ENCODE data around the gene COX6A1. TPM values are rescaled to one million over a fixed set of nuclear protein-coding genes. Genes with fewer than 3 reads are reported as not detected.

COX6A1 gene
- total and polyA plus RNA-seq, 2 donors (not counting 3 experiments of a cell fraction or from before 2014, with no cell fraction given) = 299 to 1,327 TPM

DNA sequence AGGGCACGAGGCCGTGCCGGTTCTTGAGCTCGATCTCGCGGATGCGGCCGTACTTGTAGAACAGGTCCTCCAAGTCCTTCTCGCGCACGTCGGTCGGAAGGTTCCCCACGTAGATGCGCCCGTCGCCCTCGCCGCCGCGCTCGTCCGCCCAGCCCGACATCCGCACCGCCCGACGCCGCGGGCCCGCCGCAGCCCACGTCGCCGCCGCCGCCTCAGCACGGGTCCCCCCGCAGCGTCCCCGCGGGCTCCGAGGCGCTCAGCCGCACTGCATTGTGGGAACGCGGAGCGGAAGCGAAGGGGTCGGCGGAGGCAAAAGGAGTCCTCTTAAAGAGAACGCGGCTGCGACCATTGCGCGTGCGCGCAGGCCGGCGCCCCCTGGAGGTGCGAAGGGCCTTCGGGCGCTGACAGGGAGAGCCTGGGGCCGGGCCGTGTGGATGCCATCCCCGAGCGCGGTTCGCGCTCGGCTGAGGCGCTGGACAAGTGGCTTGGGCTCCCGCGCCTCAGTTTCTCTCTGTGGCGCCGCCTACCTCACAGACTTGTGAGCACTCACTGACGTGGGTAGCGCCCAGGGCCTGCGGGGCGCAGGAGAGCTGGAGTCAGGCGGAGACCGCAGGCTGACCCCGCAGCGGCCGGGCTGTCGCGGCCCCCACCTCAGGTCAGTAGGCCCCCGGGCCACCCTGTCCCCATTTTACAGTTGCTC lies 31.7 kb downstream of the COX6A1 start, which contains the start of gene SRSF9:
TSS of gene SRSF9 (minus strand) at position 299 of the 700 bp plus-strand sequence. CDS start at position 160, 139 bp downstream.
- H3K4me3 ChIP-seq (replicated peaks in 1 of 3; ENCODE audit: insufficient read depth in 1 of 3, low read depth in 1 of 3, low read length in 3 of 3) = peak within 1 kb of the TSS; percentile 54 to 90 (median 78)
- ChIA-PET POLR2A (interaction anchor here (0.6 to 2.8 kb wide), 3 partner anchors 11 to 112 kb away, joined by 4 to 24 read pairs (median 5); partner anchors contain the start of genes DYNLL1 and POP5), CTCF (interaction anchor here (1.0 to 3.9 kb wide), 3 partner anchors 21 to 27 kb away, joined by 3 to 29 read pairs (median 5); partner anchors contain the start of gene DYNLL1)
- H3K36me3 ChIP-seq (ENCODE audit: control insufficient read depth in 2 of 2, extremely low read depth in 1 of 2, insufficient read depth in 2 of 2, low read length in 2 of 2) = peaks cover 7% of the 10 kb centered on the region in 2 experiments
- peak within 1 kb of the TSS; percentile 68 for H2AFZ ChIP-seq (ENCODE audit: low read depth, low read length)
- DNase-seq (ENCODE audit: low read depth, low spot score) (peak; percentile 96), FAIRE-seq (peak; percentile 93)
- peaks cover 49% of the 10 kb centered on the region for H3K79me2 ChIP-seq (ENCODE audit: control insufficient read depth, insufficient read depth, low read length)
- dilution Hi-C loops (cut with MboI; ENCODE audit: extremely low pct_ligation_motif_present, low sequenced_read_pairs) (no loop called here), intact Hi-C loops (cut with micrococcal nuclease) (loop anchor here (1.0 to 2.0 kb wide), 2 partner anchors 26 to 59 kb away; partner anchors contain the start of gene COQ5)
- peaks cover 5% of the 10 kb centered on the region for H3K4me1 ChIP-seq (ENCODE audit: control insufficient read depth, extremely low read depth, insufficient read depth, low read length)
- H3K9me1 ChIP-seq (replicated peaks; ENCODE audit: control insufficient read depth, extremely low read depth, insufficient read depth, low read length) = no peaks in the 10 kb centered on the region
- peak within 1 kb of the TSS; percentile 46 for H3K4me2 ChIP-seq (ENCODE audit: insufficient read depth, low read length)
- no peaks in the 10 kb centered on the region for H3K27me3 ChIP-seq (ENCODE audit: control insufficient read depth in 2 of 2, insufficient read depth in 2 of 2, low read length in 2 of 2)
- peak within 1 kb of the TSS; percentile 68 for H3K27ac ChIP-seq (ENCODE audit: insufficient read depth, low read depth, low read length)
- no peaks in the 10 kb centered on the region for H3K9me3 ChIP-seq (replicated peaks; ENCODE audit: control insufficient read depth, insufficient read depth, low read length)
- no peak for TF ChIP-seq GATA2 (IDR thresholded peaks at IDR 0.05; ENCODE audit: insufficient read depth, insufficient read length, low read depth, low read length)
- TF ChIP-seq MYC (IDR thresholded peaks at IDR 0.05; ENCODE audit: low read depth, low read length) = no peak
- TF ChIP-seq, protein P1, sequence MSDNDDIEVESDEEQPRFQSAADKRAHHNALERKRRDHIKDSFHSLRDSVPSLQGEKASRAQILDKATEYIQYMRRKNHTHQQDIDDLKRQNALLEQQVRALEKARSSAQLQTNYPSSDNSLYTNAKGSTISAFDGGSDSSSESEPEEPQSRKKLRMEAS (IDR thresholded peaks at IDR 0.05; ENCODE audit: insufficient read depth, insufficient read length) = peak; percentile 11
- peak; percentile 81 for TF ChIP-seq POLR2AphosphoS5 (IDR thresholded peaks at IDR 0.05; ENCODE audit: insufficient read depth, low read depth, low read length)
- peak; percentile 96 to 99 for TF ChIP-seq CTCF (IDR thresholded peaks at IDR 0.05; ENCODE audit: extremely low read depth in 1 of 2, insufficient read depth in 1 of 2, low read depth in 1 of 2, low read length in 2 of 2)
- TF ChIP-seq POLR2A (IDR thresholded peaks at IDR 0.05; ENCODE audit: low read depth, low read length) = peak; percentile 87
- TF ChIP-seq EZH2 (IDR thresholded peaks at IDR 0.05; ENCODE audit: borderline replicate concordance, low read depth, low read length, severe bottlenecking) = no peak
- no peak for TF ChIP-seq JUN (IDR thresholded peaks at IDR 0.05; ENCODE audit: borderline replicate concordance, insufficient read depth, insufficient read length, low read depth)
- BruUV-seq (replicated peaks) = no TSS peak
- peaks cover 2% of the 10 kb centered on the region for H4K20me1 ChIP-seq (replicated peaks; ENCODE audit: control insufficient read depth, extremely low read depth, insufficient read depth, low read length)
- H3K9ac ChIP-seq (replicated peaks; ENCODE audit: extremely low read depth, insufficient read depth, low read length) = peak within 1 kb of the TSS; percentile 76
